Natural killer cell (primary cell): ENCODE results near the gene LTB4R. TPM values are rescaled to one million over a fixed set of nuclear protein-coding genes. Genes with fewer than 3 reads are reported as not detected.

ENCODE experiments used
- ATAC-seq, 3 donors: fragments of 150-1000 bp in 2 of 3; fragments of 200-7000 bp in 1 of 3; cut with Tn5 transposase; 1 replicate in 1 of 3; 2 replicates in 2 of 3; pipeline ENCODE4 v1.10.0; 2021; ENCODE audit warnings: mild to moderate bottlenecking in 2 of 3, moderate library complexity in 2 of 3
- DNase-seq, 2 donors: peaks; one replicate each; pipeline versions ENCODE4 v3.0.0 to v3.0.0-alpha.2; 2013 to 2021; ENCODE audit warnings: mixed read lengths in 1 of 2
- H3K27ac ChIP-seq: one replicate; pipeline ENCODE4 v1.5.1; 2013; ENCODE audit warnings: mild to moderate bottlenecking, low read length
- H3K27me3 ChIP-seq: one replicate; pipeline ENCODE4 v1.6.1; 2013; ENCODE audit warnings: low read length; ENCODE audit not compliant: control insufficient read depth, insufficient read depth
- H3K36me3 ChIP-seq: one replicate; pipeline ENCODE4 v1.6.1; 2013; ENCODE audit warnings: low read length; ENCODE audit not compliant: control insufficient read depth, insufficient read depth
- H3K4me1 ChIP-seq: one replicate; pipeline ENCODE4 v1.6.1; 2013; ENCODE audit warnings: low read length; ENCODE audit not compliant: control insufficient read depth, insufficient read depth
- H3K4me3 ChIP-seq: one replicate; pipeline ENCODE4 v1.5.1; 2013; ENCODE audit warnings: low read length
- H3K9me3 ChIP-seq: one replicate; pipeline ENCODE4 v1.6.1; 2013; ENCODE audit warnings: low read length; ENCODE audit not compliant: control insufficient read depth, insufficient read depth
- H3K27ac Mint-ChIP-seq, 2 donors: one replicate each; pipeline ENCODE4 v1.8.0; 2022; ENCODE audit warnings: mild to moderate bottlenecking in 2 of 2, mixed read lengths in 2 of 2, moderate library complexity in 1 of 2
- H3K27me3 Mint-ChIP-seq, 2 donors: one replicate each; pipeline ENCODE4 v1.8.0; 2022; ENCODE audit warnings: low read depth in 2 of 2, mixed read lengths in 2 of 2
- H3K36me3 Mint-ChIP-seq: one replicate; pipeline ENCODE4 v1.8.0; 2022; ENCODE audit warnings: mixed read lengths
- H3K4me1 Mint-ChIP-seq, 2 donors: one replicate each; pipeline ENCODE4 v1.8.0; 2022; ENCODE audit warnings: mixed read lengths in 2 of 2
- H3K4me3 Mint-ChIP-seq: one replicate; pipeline ENCODE4 v1.8.0; 2022; ENCODE audit warnings: mild to moderate bottlenecking, moderate library complexity, mixed read lengths
- H3K9me3 Mint-ChIP-seq, 2 donors: one replicate each; pipeline ENCODE4 v1.8.0; 2022; ENCODE audit warnings: mixed read lengths in 2 of 2
- WGBS: methylation state at CpG from one replicate; pipeline ENCODE4 v1.1.7; 2013; ENCODE audit warnings: missing lambda C conversion rate; ENCODE audit not compliant: insufficient coverage; 5-methylcytosine and 5-hydroxymethylcytosine counted together
- intact Hi-C: fragments of 100-400 bp; cut with micrococcal nuclease; formaldehyde crosslinking; loops from one replicate; pipeline ENCODE4 v1.14.2; 2022
- total RNA-seq, 4 donors: library from RNA; stranded (reverse); fragments of 120-200 nt in 1 of 4; gene quantifications; one replicate each; pipeline versions ENCODE4 v1.2.3 to v1.2.4, GENCODE V29; 2013 to 2022
- TF ChIP-seq, protein P1 (sequence below): fragments of 200-600 bp; IDR thresholded peaks from one replicate; pipeline ENCODE4 v1.8.0; 2022; ENCODE audit warnings: antibody characterized with exemption

Gene LTB4R
- total RNA-seq, 3 donors from 2014 or later (not counting 1 experiment from before 2014, with no cell fraction given): 33.5 to 55.7 (median 49.7) TPM

DNA sequence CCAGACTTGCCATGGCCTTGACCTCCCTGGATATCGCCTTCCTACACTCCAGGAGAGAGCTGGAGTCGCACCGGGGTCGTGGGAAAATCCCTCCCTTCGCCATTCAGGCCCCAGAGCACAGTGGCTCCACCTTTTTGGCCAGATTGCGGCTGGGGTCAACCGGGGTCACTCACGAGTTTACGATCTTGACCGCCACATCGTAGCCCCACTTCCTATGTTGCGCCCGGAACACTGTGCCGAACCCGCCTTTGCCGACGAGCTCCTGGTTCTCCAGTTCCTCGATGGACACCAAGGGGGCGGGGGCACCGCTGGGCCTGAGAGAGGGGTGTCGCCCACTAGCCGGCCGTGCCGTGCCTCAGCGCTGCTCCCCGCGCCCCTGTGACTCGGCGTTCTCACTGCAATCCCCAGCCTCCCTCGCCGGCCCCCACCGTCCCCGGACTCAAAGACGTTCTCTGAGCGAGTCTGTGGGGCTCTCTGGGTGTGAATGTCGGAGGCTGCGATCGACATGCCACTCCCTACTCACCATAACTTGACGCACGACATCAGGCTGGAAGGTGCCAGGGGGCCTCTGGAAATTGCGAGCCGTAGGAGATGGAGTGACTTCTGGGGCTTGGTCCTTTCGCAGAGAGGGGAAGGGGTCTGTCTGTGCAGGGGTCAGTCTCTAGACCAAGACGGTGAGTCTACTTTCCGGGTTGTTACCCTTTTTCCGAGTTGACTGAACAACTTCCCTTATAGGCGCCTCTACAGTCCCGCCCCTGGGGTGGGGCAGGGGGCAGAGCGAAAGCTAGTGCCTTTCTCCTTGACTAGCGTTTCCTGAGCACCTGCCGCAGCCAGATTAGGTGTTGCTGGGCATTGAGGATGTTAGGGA, 28.2 kb downstream of the LTB4R start, which contains the start of gene RIPK3:
TSS of gene RIPK3 (minus strand) at position 708 of the 868 bp plus-strand sequence. CDS start at position 543, 165 bp downstream.
- no peaks in the 10 kb centered on the region for H3K9me3 ChIP-seq
- WGBS: 4% methylated on average over 47 of the region's 51 CpGs
- peaks cover 33 to 43% of the 10 kb centered on the region in 2 donors for H3K4me1 Mint-ChIP-seq
- peak within 1 kb of the TSS; percentile 35 for H3K27ac ChIP-seq
- peak within 1 kb of the TSS; percentile 60 for H3K4me3 ChIP-seq
- ATAC-seq: peak; percentile 83 to 87 (median 86)
- peaks cover 8% of the 10 kb centered on the region in 2 donors for H3K27me3 Mint-ChIP-seq
- H3K4me1 ChIP-seq: peaks cover 32% of the 10 kb centered on the region
- intact Hi-C loops: loop anchor here (10.0 kb wide), 1 partner anchor 815 kb away; no protein-coding TSS in a partner anchor
- H3K27ac Mint-ChIP-seq: peak within 1 kb of the TSS; percentile 78 to 83
- H3K4me3 Mint-ChIP-seq: peak within 1 kb of the TSS; percentile 90
- TF ChIP-seq, protein P1, sequence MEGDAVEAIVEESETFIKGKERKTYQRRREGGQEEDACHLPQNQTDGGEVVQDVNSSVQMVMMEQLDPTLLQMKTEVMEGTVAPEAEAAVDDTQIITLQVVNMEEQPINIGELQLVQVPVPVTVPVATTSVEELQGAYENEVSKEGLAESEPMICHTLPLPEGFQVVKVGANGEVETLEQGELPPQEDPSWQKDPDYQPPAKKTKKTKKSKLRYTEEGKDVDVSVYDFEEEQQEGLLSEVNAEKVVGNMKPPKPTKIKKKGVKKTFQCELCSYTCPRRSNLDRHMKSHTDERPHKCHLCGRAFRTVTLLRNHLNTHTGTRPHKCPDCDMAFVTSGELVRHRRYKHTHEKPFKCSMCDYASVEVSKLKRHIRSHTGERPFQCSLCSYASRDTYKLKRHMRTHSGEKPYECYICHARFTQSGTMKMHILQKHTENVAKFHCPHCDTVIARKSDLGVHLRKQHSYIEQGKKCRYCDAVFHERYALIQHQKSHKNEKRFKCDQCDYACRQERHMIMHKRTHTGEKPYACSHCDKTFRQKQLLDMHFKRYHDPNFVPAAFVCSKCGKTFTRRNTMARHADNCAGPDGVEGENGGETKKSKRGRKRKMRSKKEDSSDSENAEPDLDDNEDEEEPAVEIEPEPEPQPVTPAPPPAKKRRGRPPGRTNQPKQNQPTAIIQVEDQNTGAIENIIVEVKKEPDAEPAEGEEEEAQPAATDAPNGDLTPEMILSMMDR: no peak
- peaks cover 9% of the 10 kb centered on the region for H3K36me3 Mint-ChIP-seq
- no peaks in the 10 kb centered on the region for H3K9me3 Mint-ChIP-seq
- peak; percentile 53 to 77 for DNase-seq
- peaks cover 5% of the 10 kb centered on the region for H3K27me3 ChIP-seq
- peaks cover 18% of the 10 kb centered on the region for H3K36me3 ChIP-seq

DNA sequence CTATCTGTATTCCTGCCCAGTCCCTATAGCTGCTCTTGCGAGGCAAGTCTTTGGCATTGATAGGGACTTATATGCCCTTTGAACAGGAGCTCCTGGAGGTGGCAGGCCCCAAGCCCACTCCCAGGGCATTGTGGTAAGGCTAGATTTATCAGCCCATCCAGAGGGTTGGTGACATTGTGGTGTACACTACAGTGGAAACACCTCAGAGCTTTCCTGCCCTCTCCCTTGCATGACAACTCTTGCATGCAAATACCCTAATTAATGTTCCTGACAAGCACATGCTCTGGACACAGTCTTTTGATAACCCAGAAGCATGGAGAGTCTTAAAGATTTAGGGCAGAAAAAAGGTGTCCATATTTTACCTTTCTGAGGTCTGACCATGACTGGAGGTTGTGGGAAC, 29.3 kb downstream of the LTB4R start:
- Mint-ChIP-seq H3K36me3 (peaks cover 9% of the 10 kb centered on the region), H3K9me3 (no peaks in the 10 kb centered on the region), H3K27me3 (peaks cover 6 to 9% of the 10 kb centered on the region in 2 donors), H3K27ac (no peak overlapping the region), H3K4me3 (peak overlapping the region; percentile 17), H3K4me1 (peaks cover 24 to 32% of the 10 kb centered on the region in 2 donors)
- Histone ChIP-seq H3K27ac (no peak overlapping the region), H3K4me3 (no peak overlapping the region), H3K4me1 (peaks cover 23% of the 10 kb centered on the region), H3K9me3 (no peaks in the 10 kb centered on the region), H3K36me3 (peaks cover 18% of the 10 kb centered on the region), H3K27me3 (peaks cover 2% of the 10 kb centered on the region)
- DNase-seq (no peak), ATAC-seq (no peak)
- WGBS: 93% methylated on average over 1 of the region's 1 CpG
- TF ChIP-seq, protein P1: no peak
- intact Hi-C loops: no loop called here

DNA sequence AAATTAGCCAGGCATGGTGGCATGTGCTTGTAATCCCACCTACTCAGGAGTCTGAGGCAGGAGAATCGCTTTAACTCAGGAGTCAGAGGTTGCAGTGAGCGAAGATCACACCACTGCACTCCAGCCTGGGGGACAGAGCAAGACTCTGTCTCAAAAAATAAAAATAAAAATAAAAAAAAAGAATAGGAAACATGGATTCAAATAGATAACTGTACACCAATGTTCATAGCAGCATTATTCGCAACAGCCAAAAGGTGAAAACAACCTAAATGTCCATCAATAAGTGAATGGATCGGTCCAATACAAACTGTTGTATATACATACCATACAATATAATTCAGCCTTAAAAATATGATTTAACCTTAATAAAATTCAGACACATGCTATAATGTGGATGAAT, 31.6 kb downstream of the LTB4R start:
- DNase-seq: no peak
- H3K27me3 ChIP-seq: peaks cover 2% of the 10 kb centered on the region
- no peaks in the 10 kb centered on the region for H3K36me3 Mint-ChIP-seq
- H3K4me3 Mint-ChIP-seq: no peak overlapping the region
- no peaks in the 10 kb centered on the region for H3K9me3 ChIP-seq
- H3K27ac ChIP-seq: no peak overlapping the region
- no peaks in the 10 kb centered on the region for H3K9me3 Mint-ChIP-seq
- intact Hi-C loops: no loop called here
- H3K36me3 ChIP-seq: peaks cover 2% of the 10 kb centered on the region
- H3K4me1 ChIP-seq: peaks cover 21% of the 10 kb centered on the region
- H3K27ac Mint-ChIP-seq: no peak overlapping the region
- TF ChIP-seq, protein P1: no peak
- H3K4me1 Mint-ChIP-seq: peaks cover 17 to 23% of the 10 kb centered on the region in 2 donors
- H3K4me3 ChIP-seq: no peak overlapping the region
- no peak for ATAC-seq
- 96% methylated on average over 3 of the region's 4 CpGs for WGBS
- H3K27me3 Mint-ChIP-seq: peaks cover 6 to 9% of the 10 kb centered on the region in 2 donors
